Body of pancreas (tissue), 4 donors: ENCODE measurements around the gene SEC24D. TPM values are rescaled to one million over a fixed set of nuclear protein-coding genes. Genes with fewer than 3 reads are reported as not detected.

Source experiments
- ATAC-seq: fragments of 150-250 bp; one replicate; pipeline ENCODE4 v1.9.1; 2016
- DNase-seq, 4 donors: peaks; one replicate each; pipeline ENCODE4 v3.0.0-alpha.2; 2019
- H3K27ac ChIP-seq, 4 donors: fragments of 200-600 bp; sonication (generic); 1 replicate in 3 of 4; 2 replicates in 1 of 4; pipeline versions ENCODE4 v1.5.1 to v1.6.1; 2016 to 2019; ENCODE audit warnings: mild to moderate bottlenecking in 1 of 4, mixed read lengths in 1 of 4, moderate library complexity in 1 of 4
- H3K27me3 ChIP-seq, 2 donors: fragments of 200-600 bp; sonication (generic); one replicate each; pipeline ENCODE4 v1.6.0; 2016; ENCODE audit warnings: mild to moderate bottlenecking in 1 of 2
- H3K36me3 ChIP-seq, 2 donors: fragments of 200-600 bp; sonication (generic); replicated peaks in 1 of 2; 2 replicates each; pipeline ENCODE4 v1.5.1; 2016; ENCODE audit warnings: low read depth in 2 of 2; ENCODE audit not compliant: insufficient read depth in 1 of 2
- H3K4me1 ChIP-seq: fragments of 200-600 bp; sonication (generic); one replicate; pipeline ENCODE4 v1.6.0; 2016
- H3K4me3 ChIP-seq, 2 donors: fragments of 200-600 bp; sonication (generic); 1 replicate in 1 of 2; 2 replicates in 1 of 2; pipeline ENCODE4 v1.5.1; 2016 to 2019
- H3K9me3 ChIP-seq, 3 donors: fragments of 200-600 bp; sonication (generic); 1 replicate in 2 of 3; 2 replicates in 1 of 3; pipeline ENCODE4 v1.5.1; 2016
- CTCF ChIP-seq, 7 experiments: fragments of 450-650 bp in 4 of 7; fragments of 200-600 bp in 3 of 7; sonication (generic) in 3 of 7; IDR thresholded peaks; one replicate each; pipeline ENCODE4 v1.5.1; 2016 to 2019; ENCODE audit warnings: antibody characterized with exemption in 7 of 7
- POLR2A ChIP-seq, 3 donors: fragments of 450-650 bp; IDR thresholded peaks; one replicate each; pipeline ENCODE4 v1.6.1; 2016; ENCODE audit warnings: antibody characterized with exemption in 3 of 3, mild to moderate bottlenecking in 2 of 3
- WGBS, 2 donors: methylation state at CpG; one replicate each; pipeline ENCODE4 v1.1.5; 2017; 5-methylcytosine and 5-hydroxymethylcytosine counted together
- intact Hi-C: fragments of 100-400 bp; cut with DNase I; formaldehyde crosslinking; loops from one replicate; pipeline ENCODE4 v1.15.1; 2023
- total RNA-seq, 2 donors: library from RNA; depleted of rRNA; stranded (reverse); fragments of >200 nt; gene quantifications; one replicate each; pipeline ENCODE4 v1.1.0, GENCODE V29; 2016

Gene SEC24D
- total RNA-seq, 2 donors from 2014 or later, result 39.7 to 58.7 TPM

GRCh38 chr4:118776157-118776954, 59.6 kb downstream of the SEC24D start:
- Histone ChIP-seq H3K9me3 (no peaks in the 10 kb centered on the region), H3K27me3 (no peaks in the 10 kb centered on the region), H3K36me3 (no peaks in the 10 kb centered on the region), H3K27ac (no peak overlapping the region), H3K4me3 (no peak overlapping the region), H3K4me1 (peaks cover 14% of the 10 kb centered on the region)
- DNase-seq (no peak), ATAC-seq (peak; percentile 9)
- TF ChIP-seq CTCF (IDR thresholded peaks at IDR 0.05) (no peak), POLR2A (IDR thresholded peaks at IDR 0.05) (no peak)
- 25 to 47% methylated on average over 1 of the region's 1 CpG for WGBS, 2 donors
- intact Hi-C loops, result no loop called here

- DNase-seq (no peak), ATAC-seq (peak; percentile 52)
- Histone ChIP-seq H3K27me3 (no peaks in the 10 kb centered on the region), H3K4me3 (no peak overlapping the region), H3K9me3 (no peaks in the 10 kb centered on the region), H3K36me3 (no peaks in the 10 kb centered on the region), H3K27ac (peak overlapping the region in 1 of 4 donors; percentile 14), H3K4me1 (peaks cover 14% of the 10 kb centered on the region)
- TF ChIP-seq CTCF (IDR thresholded peaks at IDR 0.05), result no peak
- TF ChIP-seq POLR2A (IDR thresholded peaks at IDR 0.05), result no peak
- intact Hi-C loops, result no loop called here
- 50 to 59% methylated on average over 2 of the region's 2 CpGs for WGBS, 2 donors
These were observed 60.5 kb downstream of the SEC24D start for GRCh38 chr4:118775405-118775804.

GRCh38 chr4:118774989-118775388, 60.9 kb downstream of the SEC24D start:
- DNase-seq (no peak), ATAC-seq (no peak)
- no peaks in the 10 kb centered on the region for H3K9me3 ChIP-seq
- H3K4me1 ChIP-seq, result peaks cover 14% of the 10 kb centered on the region
- no peaks in the 10 kb centered on the region for H3K36me3 ChIP-seq
- H3K4me3 ChIP-seq, result no peak overlapping the region
- no peak for TF ChIP-seq CTCF (IDR thresholded peaks at IDR 0.05)
- no peak for TF ChIP-seq POLR2A (IDR thresholded peaks at IDR 0.05)
- H3K27me3 ChIP-seq, result no peaks in the 10 kb centered on the region
- intact Hi-C loops, result loop anchor here (5.0 kb wide), 1 partner anchor 112 kb away; the partner anchor contains the start of gene SYNPO2
- 63 to 68% methylated on average over 3 of the region's 3 CpGs for WGBS, 2 donors
- peak overlapping the region in 1 of 4 donors; percentile 14 for H3K27ac ChIP-seq

GRCh38 chr4:118774321-118774720, 61.6 kb downstream of the SEC24D start:
- no peaks in the 10 kb centered on the region for H3K9me3 ChIP-seq
- no peak for TF ChIP-seq POLR2A (IDR thresholded peaks at IDR 0.05)
- no peak for TF ChIP-seq CTCF (IDR thresholded peaks at IDR 0.05)
- no peak overlapping the region for H3K27ac ChIP-seq
- DNase-seq (no peak), ATAC-seq (no peak)
- H3K27me3 ChIP-seq, result no peaks in the 10 kb centered on the region
- 54 to 58% methylated on average over 1 of the region's 1 CpG for WGBS, 2 donors
- H3K4me3 ChIP-seq, result no peak overlapping the region
- no peaks in the 10 kb centered on the region for H3K36me3 ChIP-seq
- intact Hi-C loops, result loop anchor here (5.0 kb wide), 1 partner anchor 113 kb away; the partner anchor contains the start of gene SYNPO2
- peaks cover 14% of the 10 kb centered on the region for H3K4me1 ChIP-seq

GRCh38 chr4:118773429-118773792, 62.5 kb downstream of the SEC24D start:
- intact Hi-C loops, result loop anchor here (5.0 kb wide), 1 partner anchor 114 kb away; the partner anchor contains the start of gene SYNPO2
- Histone ChIP-seq H3K27me3 (no peaks in the 10 kb centered on the region), H3K9me3 (no peaks in the 10 kb centered on the region), H3K27ac (no peak overlapping the region), H3K4me1 (peaks cover 14% of the 10 kb centered on the region), H3K4me3 (no peak overlapping the region), H3K36me3 (no peaks in the 10 kb centered on the region)
- 75 to 78% methylated on average over 2 of the region's 2 CpGs for WGBS, 2 donors
- ATAC-seq, result no peak
- DNase-seq, result no peak
- TF ChIP-seq POLR2A (IDR thresholded peaks at IDR 0.05) (no peak), CTCF (IDR thresholded peaks at IDR 0.05) (no peak)
